ENCODE data around the gene CADM1.

- TF ChIP-seq CTCF (optimal IDR thresholded peaks at IDR 0.05 in 1 of 3, IDR thresholded peaks at IDR 0.05 in 1 of 3, conservative IDR thresholded peaks at IDR 0.05 in 1 of 3; ENCODE audit: extremely low read depth in 1 of 3, insufficient read depth in 2 of 3, low read length in 3 of 3) (no peak), EZH2 (IDR thresholded peaks at IDR 0.05; ENCODE audit: low read length) (no peak)
Observed at GRCh38 chr11:115251126-115251525, 253.1 kb downstream of the CADM1 start.

Measured in keratinocyte (primary cell).